PC-9 (cell line): ENCODE data around the gene PCLO.

ENCODE experiments used
- EZH2 ChIP-seq: fragments of 200-600 bp; sonication (generic); IDR thresholded peaks from 2 replicates; pipeline ENCODE4 v1.8.0; 2017; ENCODE audit warnings: antibody characterized with exemption, low read depth
- TF ChIP-seq, protein P1 (sequence below): fragments of 200-600 bp; sonication (generic); conservative IDR thresholded peaks from 2 replicates; pipeline ENCODE4 v1.6.1; 2017; ENCODE audit warnings: mixed run types, antibody characterized with exemption, mild to moderate bottlenecking, moderate library complexity

DNA sequence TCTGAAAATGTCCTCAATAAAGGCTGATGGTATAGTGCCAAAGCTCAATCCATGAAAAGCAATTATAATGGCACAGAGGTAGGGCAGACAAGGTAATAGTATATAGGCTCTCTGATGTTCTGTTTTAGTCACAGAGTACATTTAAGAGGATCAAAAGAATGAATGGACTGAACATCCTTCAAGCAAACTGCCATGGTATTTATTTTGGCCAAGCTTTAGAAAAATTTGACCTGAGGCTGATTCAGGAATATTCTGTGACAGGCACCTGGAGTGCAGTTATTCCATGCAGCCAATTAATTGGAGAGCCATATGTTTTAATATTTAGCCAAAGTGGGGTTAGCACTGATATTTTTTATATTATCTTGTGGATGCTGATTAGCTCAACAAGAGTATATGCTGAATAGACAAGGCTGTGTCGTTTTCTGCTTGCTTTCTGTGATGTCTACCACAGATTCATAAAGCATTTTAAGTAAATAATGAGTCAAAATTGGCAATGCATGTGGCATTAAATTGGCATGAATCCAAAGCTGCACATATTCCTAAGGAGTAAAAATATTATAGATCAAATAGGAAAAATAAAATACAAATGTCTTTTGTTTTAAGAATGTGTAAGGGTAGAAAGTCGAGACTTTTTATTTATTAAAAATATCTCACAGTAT, 177.4 kb downstream of the PCLO start:
- TF ChIP-seq, protein P1, sequence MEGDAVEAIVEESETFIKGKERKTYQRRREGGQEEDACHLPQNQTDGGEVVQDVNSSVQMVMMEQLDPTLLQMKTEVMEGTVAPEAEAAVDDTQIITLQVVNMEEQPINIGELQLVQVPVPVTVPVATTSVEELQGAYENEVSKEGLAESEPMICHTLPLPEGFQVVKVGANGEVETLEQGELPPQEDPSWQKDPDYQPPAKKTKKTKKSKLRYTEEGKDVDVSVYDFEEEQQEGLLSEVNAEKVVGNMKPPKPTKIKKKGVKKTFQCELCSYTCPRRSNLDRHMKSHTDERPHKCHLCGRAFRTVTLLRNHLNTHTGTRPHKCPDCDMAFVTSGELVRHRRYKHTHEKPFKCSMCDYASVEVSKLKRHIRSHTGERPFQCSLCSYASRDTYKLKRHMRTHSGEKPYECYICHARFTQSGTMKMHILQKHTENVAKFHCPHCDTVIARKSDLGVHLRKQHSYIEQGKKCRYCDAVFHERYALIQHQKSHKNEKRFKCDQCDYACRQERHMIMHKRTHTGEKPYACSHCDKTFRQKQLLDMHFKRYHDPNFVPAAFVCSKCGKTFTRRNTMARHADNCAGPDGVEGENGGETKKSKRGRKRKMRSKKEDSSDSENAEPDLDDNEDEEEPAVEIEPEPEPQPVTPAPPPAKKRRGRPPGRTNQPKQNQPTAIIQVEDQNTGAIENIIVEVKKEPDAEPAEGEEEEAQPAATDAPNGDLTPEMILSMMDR: no peak
- TF ChIP-seq EZH2: no peak
